Right lobe of liver (tissue), 6 donors: ENCODE measurements around the gene ADGRB3. TPM values are rescaled to one million over a fixed set of nuclear protein-coding genes. Genes with fewer than 3 reads are reported as not detected.

Source experiments
- ATAC-seq, 4 donors: fragments of 200-7000 bp; cut with Tn5 transposase; one replicate each; pipeline ENCODE4 v1.9.1; 2020; ENCODE audit warnings: mild to moderate bottlenecking in 4 of 4, moderate library complexity in 4 of 4
- DNase-seq, 3 donors: peaks; one replicate each; pipeline ENCODE4 v3.0.0-alpha.2; 2020
- H3K27ac ChIP-seq, 3 donors: fragments of 200-600 bp; one replicate each; pipeline ENCODE4 v1.8.0; 2022
- H3K27me3 ChIP-seq, 2 donors: fragments of 200-600 bp; one replicate each; pipeline ENCODE4 v1.8.0; 2022
- H3K36me3 ChIP-seq, 4 donors: fragments of 200-600 bp; sonication (generic) in 1 of 4; one replicate each; pipeline versions ENCODE4 v1.5.1 to v1.8.0; 2017 to 2022; ENCODE audit warnings: control low read depth in 1 of 4
- H3K4me1 ChIP-seq, 4 donors: fragments of 200-600 bp; sonication (generic) in 1 of 4; one replicate each; pipeline versions ENCODE4 v1.5.1 to v1.8.0; 2017 to 2022; ENCODE audit warnings: control low read depth in 1 of 4
- H3K4me3 ChIP-seq, 3 donors: fragments of 200-600 bp; one replicate each; pipeline ENCODE4 v1.8.0; 2022
- H3K9me3 ChIP-seq, 4 donors: fragments of 200-600 bp; sonication (generic) in 1 of 4; one replicate each; pipeline versions ENCODE4 v1.5.1 to v1.8.0; 2017 to 2022; ENCODE audit warnings: control low read depth in 1 of 4
- POLR2A ChIP-seq: fragments of 450-650 bp; IDR thresholded peaks from one replicate; pipeline ENCODE4 v1.6.1; 2017; ENCODE audit warnings: antibody characterized with exemption, mild to moderate bottlenecking
- WGBS: methylation state at CpG from one replicate; pipeline ENCODE4 v1.1.6; 2018; ENCODE audit warnings: low coverage, low lambda C conversion rate; ENCODE audit not compliant: insufficient coverage; ENCODE audit errors: missing lambda C conversion rate; 5-methylcytosine and 5-hydroxymethylcytosine counted together
- intact Hi-C, 2 donors: fragments of 100-400 bp; cut with DNase I; formaldehyde crosslinking; loops; one replicate each; pipeline versions ENCODE4 v1.11.2 to v1.14.1; 2022
- total RNA-seq, 6 experiments: library from RNA; depleted of rRNA in 2 of 6; stranded (reverse); fragments of >200 nt in 2 of 6; fragmentation: NEBNext Ultra II Directional in 3 of 6; extraction: Animal tissue kit (Norgen Biotek cat#: 25700) in 3 of 6; gene quantifications; one replicate each; pipeline versions ENCODE4 v1.1.0 to v1.2.4, GENCODE V29; 2016 to 2023
- TF ChIP-seq, protein P1 (sequence below), 4 donors: fragments of 200-600 bp in 3 of 4; fragments of 450-650 bp in 1 of 4; IDR thresholded peaks; one replicate each; pipeline versions ENCODE4 v1.5.1 to v1.8.0; 2016 to 2022; ENCODE audit warnings: antibody characterized with exemption in 4 of 4, mild to moderate bottlenecking in 2 of 4
- donor health status: DM: no; HTN: yes; CAD: no.
- donor health status: DM: no; HTN: no; CAD: no.
- donor health status: DM: no; HTN: no; CAD: no.
- donor health status: DM: no; HTN: yes; CAD: no.
- donor health status: DM: no; HTN: yes; CAD: no.

ADGRB3 gene
- total RNA-seq, 6 experiments from 2014 or later: 0.18 to 0.42 (median 0.24) TPM

DNA sequence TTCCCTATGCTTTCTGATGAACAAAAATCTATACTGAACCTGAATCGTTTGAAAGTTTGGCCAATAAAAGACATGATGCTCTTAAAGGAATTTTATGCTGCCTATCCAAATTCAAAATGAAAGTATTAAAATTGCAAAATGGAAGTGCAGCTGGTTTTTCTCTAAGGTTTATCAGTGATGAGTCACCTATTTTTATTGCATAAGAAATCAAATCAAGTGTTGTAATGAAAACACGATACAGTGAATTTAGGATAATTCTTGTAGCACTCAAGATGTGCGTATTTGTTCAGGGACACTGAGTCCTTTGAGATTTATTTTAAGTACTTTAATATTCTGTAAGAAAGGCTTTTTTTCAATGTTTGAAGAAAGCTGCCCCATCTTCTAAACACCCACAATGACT is 409.5 kb downstream of the ADGRB3 start:
- H3K27me3 ChIP-seq: no peaks in the 10 kb centered on the region
- no peak overlapping the region for H3K4me3 ChIP-seq
- no peak for ATAC-seq
- TF ChIP-seq POLR2A: no peak
- TF ChIP-seq, protein P1, sequence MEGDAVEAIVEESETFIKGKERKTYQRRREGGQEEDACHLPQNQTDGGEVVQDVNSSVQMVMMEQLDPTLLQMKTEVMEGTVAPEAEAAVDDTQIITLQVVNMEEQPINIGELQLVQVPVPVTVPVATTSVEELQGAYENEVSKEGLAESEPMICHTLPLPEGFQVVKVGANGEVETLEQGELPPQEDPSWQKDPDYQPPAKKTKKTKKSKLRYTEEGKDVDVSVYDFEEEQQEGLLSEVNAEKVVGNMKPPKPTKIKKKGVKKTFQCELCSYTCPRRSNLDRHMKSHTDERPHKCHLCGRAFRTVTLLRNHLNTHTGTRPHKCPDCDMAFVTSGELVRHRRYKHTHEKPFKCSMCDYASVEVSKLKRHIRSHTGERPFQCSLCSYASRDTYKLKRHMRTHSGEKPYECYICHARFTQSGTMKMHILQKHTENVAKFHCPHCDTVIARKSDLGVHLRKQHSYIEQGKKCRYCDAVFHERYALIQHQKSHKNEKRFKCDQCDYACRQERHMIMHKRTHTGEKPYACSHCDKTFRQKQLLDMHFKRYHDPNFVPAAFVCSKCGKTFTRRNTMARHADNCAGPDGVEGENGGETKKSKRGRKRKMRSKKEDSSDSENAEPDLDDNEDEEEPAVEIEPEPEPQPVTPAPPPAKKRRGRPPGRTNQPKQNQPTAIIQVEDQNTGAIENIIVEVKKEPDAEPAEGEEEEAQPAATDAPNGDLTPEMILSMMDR (IDR thresholded peaks at IDR 0.05): no peak
- no peak overlapping the region for H3K27ac ChIP-seq
- no peaks in the 10 kb centered on the region for H3K36me3 ChIP-seq
- 58% methylated on average over 3 of the region's 3 CpGs for WGBS
- H3K4me1 ChIP-seq: no peaks in the 10 kb centered on the region
- DNase-seq: no peak
- intact Hi-C loops: no loop called here
- no peaks in the 10 kb centered on the region for H3K9me3 ChIP-seq

DNA sequence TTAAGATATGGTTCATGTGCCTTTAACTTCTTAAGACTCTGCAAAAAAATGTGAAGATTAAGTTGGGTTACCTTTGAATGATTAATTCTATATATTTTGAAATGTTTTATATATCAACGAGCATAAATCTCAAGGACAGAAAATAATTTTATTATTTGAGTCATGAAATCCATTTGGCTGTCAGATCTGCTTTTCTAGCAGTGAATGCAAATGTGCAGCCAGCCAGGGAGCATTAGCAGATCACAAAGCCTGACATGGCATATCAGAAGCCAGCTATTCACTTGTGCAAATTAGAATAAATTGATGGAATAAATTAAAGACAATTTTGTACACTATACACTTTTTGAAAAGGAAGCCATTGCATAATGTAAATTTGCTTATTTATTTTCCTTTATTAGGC is 424.3 kb downstream of the ADGRB3 start:
- no peak for ATAC-seq
- TF ChIP-seq POLR2A: no peak
- TF ChIP-seq, protein P1 (IDR thresholded peaks at IDR 0.05): no peak
- intact Hi-C loops: no loop called here
- Histone ChIP-seq H3K27ac (no peak overlapping the region), H3K9me3 (no peaks in the 10 kb centered on the region), H3K4me1 (peaks cover 0 to 1% (median 0%) of the 10 kb centered on the region in 4 donors), H3K27me3 (no peaks in the 10 kb centered on the region), H3K4me3 (no peak overlapping the region), H3K36me3 (no peaks in the 10 kb centered on the region)
- DNase-seq: no peak
- 20% methylated on average over 1 of the region's 1 CpG for WGBS

DNA sequence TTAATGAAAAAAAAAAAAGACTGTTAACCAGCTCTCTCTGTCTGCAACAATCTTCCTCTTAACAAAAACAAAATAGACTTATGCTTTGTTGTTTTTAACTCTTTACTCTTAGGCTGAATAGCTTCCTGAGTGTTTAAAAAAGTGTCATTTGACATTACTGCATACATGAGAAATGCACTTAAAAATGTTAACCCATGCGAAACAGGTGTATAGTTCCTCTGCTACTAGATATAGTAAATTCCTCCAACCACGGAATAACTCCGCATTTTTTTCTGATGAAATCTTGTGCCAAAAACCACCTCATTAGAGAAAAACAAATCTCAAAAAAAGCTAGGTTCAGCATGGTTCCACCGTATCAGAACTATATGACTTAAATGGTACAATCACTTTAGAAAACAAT is 426.0 kb downstream of the ADGRB3 start:
- 63% methylated on average over 4 of the region's 4 CpGs for WGBS
- Histone ChIP-seq H3K36me3 (no peaks in the 10 kb centered on the region), H3K4me3 (no peak overlapping the region), H3K9me3 (no peaks in the 10 kb centered on the region), H3K27me3 (no peaks in the 10 kb centered on the region), H3K4me1 (peaks cover 0 to 1% (median 0%) of the 10 kb centered on the region in 4 donors), H3K27ac (no peak overlapping the region)
- TF ChIP-seq, protein P1 (IDR thresholded peaks at IDR 0.05): no peak
- no peak for TF ChIP-seq POLR2A
- no peak for DNase-seq
- no peak for ATAC-seq
- intact Hi-C loops: no loop called here

DNA sequence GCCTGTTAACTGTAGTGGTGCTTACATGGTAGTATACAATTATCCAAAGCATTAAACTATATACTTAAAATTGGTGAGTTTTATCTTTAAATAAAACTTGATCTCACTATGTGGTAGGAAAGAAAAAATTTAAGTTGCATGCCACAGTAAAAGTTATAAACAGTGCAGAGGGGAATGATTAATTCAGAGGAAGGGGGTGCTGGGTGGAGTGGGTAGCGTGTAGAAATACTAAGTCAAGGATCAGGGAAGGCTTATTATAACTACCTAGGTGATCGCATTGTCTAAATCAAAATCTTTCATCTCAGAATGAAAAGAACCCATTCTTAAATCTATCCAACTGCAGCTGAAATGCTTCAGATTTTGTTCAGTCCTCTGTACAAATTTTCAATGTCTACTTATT is 428.3 kb downstream of the ADGRB3 start:
- Histone ChIP-seq H3K36me3 (no peaks in the 10 kb centered on the region), H3K27me3 (no peaks in the 10 kb centered on the region), H3K4me3 (no peak overlapping the region), H3K9me3 (no peaks in the 10 kb centered on the region), H3K27ac (no peak overlapping the region), H3K4me1 (peaks cover 0 to 1% (median 0%) of the 10 kb centered on the region in 4 donors)
- 68% methylated on average over 2 of the region's 2 CpGs for WGBS
- no peak for DNase-seq
- no peak for ATAC-seq
- TF ChIP-seq POLR2A: no peak
- TF ChIP-seq, protein P1 (IDR thresholded peaks at IDR 0.05): no peak
- intact Hi-C loops: no loop called here

DNA sequence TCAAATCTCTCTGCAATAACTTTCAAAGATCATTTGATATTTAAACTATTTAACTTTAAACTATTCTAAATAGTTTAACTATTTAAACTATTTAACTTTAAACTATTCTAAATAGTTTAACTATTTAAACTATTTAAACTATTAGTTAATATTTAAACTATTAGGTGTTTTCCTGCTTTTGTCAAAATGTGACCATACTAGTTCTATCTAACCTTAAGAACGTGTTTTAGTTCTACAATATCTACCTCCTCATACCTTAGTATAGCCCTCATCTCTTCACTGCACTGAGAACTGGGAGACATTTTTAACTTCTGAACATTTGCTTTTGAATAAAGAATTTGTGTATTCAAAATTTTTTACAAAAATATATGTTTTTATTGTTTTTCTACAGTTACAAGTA is 429.1 kb downstream of the ADGRB3 start:
- no peak for TF ChIP-seq POLR2A
- TF ChIP-seq, protein P1 (IDR thresholded peaks at IDR 0.05): no peak
- 13% methylated on average over 1 of the region's 1 CpG for WGBS

More for the DNA sequence above, 429.1 kb downstream of the ADGRB3 start:
- Histone ChIP-seq H3K4me3 (no peak overlapping the region), H3K27ac (no peak overlapping the region), H3K36me3 (no peaks in the 10 kb centered on the region), H3K9me3 (no peaks in the 10 kb centered on the region), H3K27me3 (no peaks in the 10 kb centered on the region), H3K4me1 (peaks cover 0 to 1% (median 0%) of the 10 kb centered on the region in 4 donors)
- ATAC-seq (no peak), DNase-seq (no peak)
- intact Hi-C loops: no loop called here
